ENCODE measurements around the gene ASIC2. TPM values are rescaled to one million over a fixed set of nuclear protein-coding genes. Genes with fewer than 3 reads are reported as not detected.

ASIC2 gene
- total RNA-seq, 1 donor = not detected

GRCh38 chr17:33002246-33002645 is 290.8 kb downstream of the ASIC2 start:
- no peak overlapping the region for H3K27ac ChIP-seq (ENCODE audit: low read depth, low read length)
- no peak overlapping the region for H2AFZ ChIP-seq (ENCODE audit: low read length)
- no peak overlapping the region for H3K4me3 ChIP-seq (ENCODE audit: insufficient read depth, low read length)
- H3K27me3 ChIP-seq (ENCODE audit: insufficient read depth, low read length) = peaks cover 4% of the 10 kb centered on the region
- no peak overlapping the region for H3K4me2 ChIP-seq (ENCODE audit: insufficient read depth, low read length)
- no peaks in the 10 kb centered on the region for H4K20me1 ChIP-seq (ENCODE audit: insufficient read depth, low read length)
- no peak for TF ChIP-seq CTCF (IDR thresholded peaks at IDR 0.05; ENCODE audit: extremely low read depth, low read depth, low read length)
- peaks cover 7% of the 10 kb centered on the region for H3K4me1 ChIP-seq (ENCODE audit: insufficient read depth, low read length)
- H3K9me3 ChIP-seq (ENCODE audit: low read depth, low read length) = no peaks in the 10 kb centered on the region
- H3K79me2 ChIP-seq (ENCODE audit: insufficient read depth, low read length) = no peaks in the 10 kb centered on the region
- H3K36me3 ChIP-seq (ENCODE audit: insufficient read depth, low read length) = no peaks in the 10 kb centered on the region
- no peak for DNase-seq (ENCODE audit: insufficient read length, low spot score, missing footprints)

GRCh38 chr17:32998887-32999228 is 294.2 kb downstream of the ASIC2 start:
- H3K36me3 ChIP-seq (ENCODE audit: insufficient read depth, low read length) = no peaks in the 10 kb centered on the region
- peak overlapping the region; percentile 34 for H3K4me3 ChIP-seq (ENCODE audit: insufficient read depth, low read length)
- no peaks in the 10 kb centered on the region for H4K20me1 ChIP-seq (ENCODE audit: insufficient read depth, low read length)
- peak overlapping the region; percentile 71 for H3K4me2 ChIP-seq (ENCODE audit: insufficient read depth, low read length)
- TF ChIP-seq CTCF (IDR thresholded peaks at IDR 0.05; ENCODE audit: extremely low read depth, low read depth, low read length) = no peak
- H3K79me2 ChIP-seq (ENCODE audit: insufficient read depth, low read length) = no peaks in the 10 kb centered on the region
- H3K4me1 ChIP-seq (ENCODE audit: insufficient read depth, low read length) = peaks cover 7% of the 10 kb centered on the region
- DNase-seq (ENCODE audit: insufficient read length, low spot score, missing footprints) = no peak
- no peaks in the 10 kb centered on the region for H3K9me3 ChIP-seq (ENCODE audit: low read depth, low read length)
- no peak overlapping the region for H3K27ac ChIP-seq (ENCODE audit: low read depth, low read length)
- H3K27me3 ChIP-seq (ENCODE audit: insufficient read depth, low read length) = peaks cover 4% of the 10 kb centered on the region
- peak overlapping the region; percentile 76 for H2AFZ ChIP-seq (ENCODE audit: low read length)

- TF ChIP-seq CTCF (IDR thresholded peaks at IDR 0.05; ENCODE audit: extremely low read depth, low read depth, low read length) = peak; percentile 94
- Histone ChIP-seq H4K20me1 (ENCODE audit: insufficient read depth, low read length) (no peaks in the 10 kb centered on the region), H3K4me3 (ENCODE audit: insufficient read depth, low read length) (peak overlapping the region; percentile 34), H3K27ac (ENCODE audit: low read depth, low read length) (no peak overlapping the region), H3K4me2 (ENCODE audit: insufficient read depth, low read length) (peak overlapping the region; percentile 71), H3K4me1 (ENCODE audit: insufficient read depth, low read length) (peaks cover 7% of the 10 kb centered on the region), H3K9me3 (ENCODE audit: low read depth, low read length) (no peaks in the 10 kb centered on the region), H2AFZ (ENCODE audit: low read length) (peak overlapping the region; percentile 76), H3K27me3 (ENCODE audit: insufficient read depth, low read length) (peaks cover 4% of the 10 kb centered on the region), H3K36me3 (ENCODE audit: insufficient read depth, low read length) (no peaks in the 10 kb centered on the region), H3K79me2 (ENCODE audit: insufficient read depth, low read length) (no peaks in the 10 kb centered on the region)
- peak; percentile 92 for DNase-seq (ENCODE audit: insufficient read length, low spot score, missing footprints)
These were observed 294.8 kb downstream of the ASIC2 start for GRCh38 chr17:32998111-32998886.

GRCh38 chr17:32995416-32996045 is 297.6 kb downstream of the ASIC2 start:
- Histone ChIP-seq H2AFZ (ENCODE audit: low read length) (no peak overlapping the region), H4K20me1 (ENCODE audit: insufficient read depth, low read length) (no peaks in the 10 kb centered on the region), H3K79me2 (ENCODE audit: insufficient read depth, low read length) (no peaks in the 10 kb centered on the region), H3K9me3 (ENCODE audit: low read depth, low read length) (no peaks in the 10 kb centered on the region), H3K4me2 (ENCODE audit: insufficient read depth, low read length) (no peak overlapping the region), H3K27me3 (ENCODE audit: insufficient read depth, low read length) (peaks cover 10% of the 10 kb centered on the region), H3K36me3 (ENCODE audit: insufficient read depth, low read length) (no peaks in the 10 kb centered on the region), H3K4me3 (ENCODE audit: insufficient read depth, low read length) (no peak overlapping the region), H3K4me1 (ENCODE audit: insufficient read depth, low read length) (peaks cover 7% of the 10 kb centered on the region), H3K27ac (ENCODE audit: low read depth, low read length) (no peak overlapping the region)
- DNase-seq (ENCODE audit: insufficient read length, low spot score, missing footprints) = no peak
- TF ChIP-seq CTCF (IDR thresholded peaks at IDR 0.05; ENCODE audit: extremely low read depth, low read depth, low read length) = no peak

All from osteoblast (primary cell).